ENCODE data around the gene IGIP. TPM values are rescaled to one million over a fixed set of nuclear protein-coding genes. Genes with fewer than 3 reads are reported as not detected.
"Not testable (repeated sequence)": the region's sequence is repeated elsewhere in the genome, so short reads cannot be mapped to it uniquely, and the experiment has no call there.

The IGIP gene
- total RNA-seq, 1 donor from 2014 or later: 3.4 TPM

- DNase-seq (ENCODE audit: low read depth in 2 of 2): no peak
Observed at GRCh38 chr5:140140435-140140834, 14.7 kb downstream of the IGIP start.

- no peak for DNase-seq (ENCODE audit: low read depth in 2 of 2)
Observed at GRCh38 chr5:140141241-140141640, 15.5 kb downstream of the IGIP start.

- no peak for DNase-seq (ENCODE audit: low read depth in 2 of 2)
Observed at GRCh38 chr5:140142246-140142645, 16.5 kb downstream of the IGIP start.

DNA sequence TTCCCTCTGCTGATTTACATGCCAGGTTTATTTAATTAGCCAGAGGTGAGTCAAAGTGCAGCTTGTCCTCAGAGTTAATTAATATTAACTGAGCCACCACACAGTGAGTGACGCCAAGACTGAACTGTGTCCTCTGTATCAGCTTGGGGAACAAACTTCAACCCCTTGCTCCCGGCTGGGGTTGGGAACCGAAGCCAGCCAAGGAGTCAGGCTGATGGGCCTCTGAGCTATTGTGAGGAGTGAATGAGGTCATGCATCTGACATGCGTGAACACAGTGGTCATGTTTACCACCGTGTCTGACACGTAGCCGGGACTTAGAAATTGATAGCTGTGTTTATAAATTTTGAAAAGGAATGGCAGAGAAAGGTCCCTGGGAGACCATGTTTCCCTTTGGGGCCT is 17.1 kb downstream of the IGIP start:
- no peak for DNase-seq (ENCODE audit: low read depth in 2 of 2)

- no peak for DNase-seq (ENCODE audit: low read depth in 2 of 2)
Observed at GRCh38 chr5:140143521-140144258, 18.0 kb downstream of the IGIP start.

- no peak for DNase-seq (ENCODE audit: low read depth in 2 of 2)
Observed at GRCh38 chr5:140145256-140145655, 19.5 kb downstream of the IGIP start.

DNA sequence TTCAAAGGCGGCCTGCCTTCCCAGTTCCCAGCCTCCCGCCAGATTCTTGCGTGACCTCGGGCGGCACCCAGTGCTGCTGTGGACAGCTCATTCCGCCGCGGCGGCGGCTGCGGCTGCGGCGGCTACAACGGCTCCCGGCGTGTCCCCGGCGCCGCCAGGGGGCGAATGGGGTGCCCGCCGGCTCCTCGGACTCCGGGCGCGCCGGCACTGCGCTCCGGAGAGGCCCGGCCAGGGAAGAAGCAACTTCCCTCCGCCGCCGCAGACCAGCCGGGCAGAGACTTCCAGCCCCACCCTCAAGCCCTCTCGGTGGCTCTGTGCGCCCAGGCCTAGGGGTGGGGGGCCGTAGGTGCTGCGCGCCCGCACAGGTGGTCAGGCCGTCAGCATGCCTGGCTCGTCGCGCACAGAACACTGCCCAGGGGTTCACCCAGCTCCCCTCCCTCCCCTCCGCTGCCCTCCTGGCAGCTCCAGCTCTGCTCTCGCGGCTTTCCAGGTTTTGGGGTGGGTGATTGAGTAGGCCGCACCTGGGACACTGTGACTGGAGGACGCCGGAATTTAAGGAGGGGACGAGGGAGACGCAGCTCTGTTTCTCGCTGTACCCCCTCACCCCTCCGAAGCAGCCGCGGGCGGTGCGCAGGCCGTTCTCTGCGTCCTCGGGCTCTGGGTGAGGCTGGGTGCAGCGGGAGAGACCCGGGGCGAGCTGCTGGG is 20.2 kb downstream of the IGIP start:
- peak; percentile 67 to 75 for DNase-seq (ENCODE audit: low read depth in 2 of 2)

DNA sequence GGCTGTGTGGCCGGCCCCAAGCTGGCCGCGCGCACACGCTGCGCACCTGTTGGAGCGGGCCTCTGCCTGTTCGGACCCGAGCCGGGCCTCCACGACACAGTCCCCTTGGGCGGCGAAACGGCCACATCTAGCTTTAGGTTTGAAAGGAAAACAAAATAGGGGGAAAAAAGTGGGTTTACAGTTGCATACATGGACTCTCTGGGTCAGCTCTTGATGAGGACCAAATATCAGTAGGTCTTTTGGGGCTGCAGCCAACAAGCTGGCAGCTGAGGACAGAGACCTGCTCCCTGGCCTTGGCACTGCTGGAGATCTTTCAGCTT is 20.7 kb downstream of the IGIP start:
- DNase-seq (ENCODE audit: low read depth in 2 of 2): no peak

- no peak for DNase-seq (ENCODE audit: low read depth in 2 of 2)
Observed at GRCh38 chr5:140147460-140147859, 21.7 kb downstream of the IGIP start.

GRCh38 chr5:140148508-140148907 is 22.8 kb downstream of the IGIP start:
- DNase-seq (ENCODE audit: low read depth in 2 of 2): no peak

GRCh38 chr5:140150201-140150600 is 24.5 kb downstream of the IGIP start:
- no peak for DNase-seq (ENCODE audit: low read depth in 2 of 2)

DNA sequence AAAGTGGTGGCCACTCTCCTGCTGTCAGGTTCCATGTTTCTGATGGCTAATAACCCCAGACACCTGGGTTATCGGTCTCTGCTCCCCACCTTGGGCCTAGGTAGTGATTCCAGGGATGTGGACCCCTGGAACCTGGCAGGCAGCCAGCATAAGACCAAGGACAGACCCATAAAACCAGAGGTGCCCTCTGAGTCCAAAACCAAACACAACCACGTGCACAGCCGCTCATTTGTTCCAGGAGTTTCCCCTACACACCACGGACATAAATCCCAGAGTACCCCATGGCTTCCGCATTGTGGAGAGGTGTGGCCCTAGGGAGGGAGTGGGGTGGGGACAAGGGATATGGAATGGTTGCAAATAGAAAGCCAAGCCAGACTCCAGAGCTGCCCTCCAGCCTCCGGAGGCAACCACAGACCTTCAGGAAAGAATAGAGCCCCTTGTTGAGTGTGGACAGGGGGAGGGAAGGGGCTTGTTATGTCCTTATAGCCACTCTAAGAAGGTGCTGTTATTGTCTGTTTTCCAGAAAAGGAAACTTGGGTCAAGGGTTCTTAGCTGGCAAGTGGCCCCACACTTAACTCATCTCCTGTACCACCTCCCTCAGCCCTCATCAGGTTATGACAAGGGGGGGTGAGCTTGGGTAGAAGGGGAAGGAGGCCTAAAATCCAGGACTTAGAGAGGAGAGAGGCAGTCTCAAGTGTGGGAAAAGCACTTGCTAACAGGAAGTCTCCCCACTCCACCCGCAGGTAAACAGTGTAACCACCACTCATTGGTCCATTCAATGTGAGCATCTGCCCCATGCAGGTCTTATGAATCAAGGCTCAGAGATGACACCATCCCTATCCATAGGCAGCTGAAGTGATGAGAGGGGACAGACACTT is 25.6 kb downstream of the IGIP start:
- DNase-seq (ENCODE audit: low read depth in 2 of 2): no peak

DNA sequence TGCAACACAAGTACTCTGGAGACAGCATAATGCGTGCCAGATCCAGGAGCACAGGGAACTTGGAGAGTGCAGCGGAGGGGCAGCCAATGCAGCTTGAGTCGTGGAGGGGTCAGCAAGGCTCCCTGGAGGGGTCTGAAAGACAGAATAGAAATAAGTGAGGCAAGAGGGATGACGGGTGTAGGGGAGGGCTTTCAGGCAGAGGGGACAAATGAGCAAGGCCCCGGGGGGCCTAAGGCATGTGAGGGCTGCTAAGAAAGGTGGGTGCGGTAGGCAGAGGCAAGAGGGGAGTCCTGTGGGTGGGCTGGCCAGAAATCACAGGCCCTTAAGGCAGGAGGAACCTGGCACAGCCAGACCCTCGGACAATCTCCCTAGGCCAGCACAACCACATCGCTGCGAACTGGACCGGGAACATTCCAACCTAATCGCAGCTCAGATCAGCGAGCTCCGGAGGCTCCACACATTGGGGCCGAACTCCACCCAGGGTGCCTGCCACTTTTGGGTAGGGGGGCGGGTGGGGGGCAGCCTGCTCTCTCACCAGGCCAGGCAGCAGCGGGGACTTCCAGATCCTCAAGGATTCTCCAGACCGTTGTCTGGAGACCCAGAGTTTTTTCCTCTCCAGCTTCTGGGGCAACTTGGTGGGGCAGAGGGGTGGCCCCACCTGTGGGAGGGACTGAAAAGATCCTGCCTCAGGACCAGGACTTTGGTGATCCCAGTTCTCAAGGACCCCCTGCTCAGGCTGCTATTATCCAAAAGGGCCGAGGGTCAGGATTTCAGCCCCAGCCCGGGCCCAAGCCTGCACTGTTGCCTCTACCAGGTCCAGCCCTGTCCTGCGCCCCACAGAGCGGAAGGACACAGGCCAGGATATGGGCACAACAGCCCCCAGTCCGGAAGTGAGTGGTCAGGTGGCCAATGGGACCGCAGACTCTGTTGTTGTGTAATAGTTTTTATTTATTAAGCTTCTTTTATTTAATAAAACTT is 26.6 kb downstream of the IGIP start:
- DNase-seq (ENCODE audit: low read depth in 2 of 2): no peak

GRCh38 chr5:140153255-140153654 is 27.5 kb downstream of the IGIP start:
- DNase-seq (ENCODE audit: low read depth in 2 of 2): no peak

GRCh38 chr5:140153905-140154304 is 28.2 kb downstream of the IGIP start:
- no peak for DNase-seq (ENCODE audit: low read depth in 2 of 2)

GRCh38 chr5:140154710-140155381 is 29.1 kb downstream of the IGIP start:
- DNase-seq (ENCODE audit: low read depth in 2 of 2): not testable (repeated sequence)

DNA sequence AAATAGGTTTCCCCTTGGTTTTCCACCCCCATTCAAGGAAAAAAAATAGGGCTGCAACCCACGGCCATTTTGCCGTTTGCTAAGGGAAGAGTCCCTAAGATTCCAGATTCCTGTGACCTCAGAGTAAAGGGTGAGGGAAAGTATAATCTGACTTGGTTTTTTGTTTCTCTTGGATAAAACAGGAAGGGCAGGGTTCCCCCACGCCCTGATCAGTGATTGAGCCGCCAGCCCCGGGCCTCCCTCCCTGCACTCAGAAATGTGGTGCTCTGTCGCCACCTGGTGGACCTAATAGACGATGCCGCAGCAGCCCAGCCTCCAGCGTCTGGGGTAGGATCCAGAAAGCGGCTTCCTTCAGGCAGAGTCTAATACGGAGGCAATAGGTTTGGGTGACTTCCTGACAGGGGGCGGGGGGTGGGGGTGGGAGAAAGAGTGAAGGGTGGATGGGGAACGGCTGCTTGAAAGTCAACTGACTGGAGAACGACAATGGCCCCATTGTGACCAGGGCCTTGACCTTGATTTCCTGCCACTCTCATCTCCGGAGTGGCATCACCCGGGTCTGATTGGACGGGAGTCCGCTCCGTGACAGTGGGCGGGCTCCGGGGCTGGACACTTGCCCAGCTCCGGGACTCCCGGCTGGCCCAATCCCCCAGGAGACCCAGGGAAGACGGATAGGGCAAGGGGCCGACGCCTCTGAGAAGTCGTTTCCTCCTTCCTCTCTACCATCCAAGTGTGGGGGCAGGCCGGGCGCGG is 31.5 kb downstream of the IGIP start:
- peak; percentile 75 to 83 for DNase-seq (ENCODE audit: low read depth in 2 of 2)

DNA sequence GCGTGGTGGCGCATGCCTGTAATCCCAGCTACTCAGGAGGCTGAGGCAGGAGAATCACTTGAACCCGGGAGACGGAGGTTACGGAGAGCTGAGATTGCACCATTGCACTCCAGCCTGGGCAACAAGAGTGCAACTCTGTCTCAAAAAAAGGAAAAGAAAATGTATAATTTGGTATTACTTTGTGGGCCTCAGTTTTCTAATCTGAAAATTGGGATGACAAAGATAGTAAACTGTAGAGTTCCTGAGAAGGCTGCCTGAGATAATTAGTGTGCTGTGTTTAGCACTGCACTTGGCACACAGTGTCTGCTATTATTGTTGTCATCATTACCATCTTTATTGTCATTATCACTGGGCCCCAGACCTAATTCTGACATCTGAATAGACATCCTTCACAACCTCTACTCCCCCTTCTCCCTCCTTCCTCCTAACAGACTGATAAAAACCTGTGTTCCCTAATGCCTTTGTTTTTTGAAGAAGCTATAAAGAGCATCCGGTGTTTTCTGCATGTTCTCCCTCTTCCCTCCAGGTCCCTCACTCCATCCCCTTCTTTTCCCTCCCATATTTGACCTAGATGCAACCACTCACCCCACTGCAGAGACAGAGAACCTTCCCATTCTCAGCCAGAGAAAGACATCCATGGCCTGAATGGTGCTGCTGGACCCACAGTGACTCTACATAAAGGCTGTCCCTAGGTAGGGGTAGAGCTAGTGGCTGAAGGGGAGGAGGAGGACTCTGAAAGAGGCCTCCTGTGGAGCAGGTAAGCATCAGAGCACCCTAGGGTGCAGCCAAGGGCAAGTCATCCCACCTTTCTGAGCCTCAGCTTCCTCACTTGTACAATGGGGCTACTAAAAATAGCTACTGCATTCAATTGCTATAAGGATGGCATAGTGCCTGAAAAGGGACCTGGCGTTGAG is 33.5 kb downstream of the IGIP start:
- DNase-seq (ENCODE audit: low read depth in 2 of 2): no peak

DNA sequence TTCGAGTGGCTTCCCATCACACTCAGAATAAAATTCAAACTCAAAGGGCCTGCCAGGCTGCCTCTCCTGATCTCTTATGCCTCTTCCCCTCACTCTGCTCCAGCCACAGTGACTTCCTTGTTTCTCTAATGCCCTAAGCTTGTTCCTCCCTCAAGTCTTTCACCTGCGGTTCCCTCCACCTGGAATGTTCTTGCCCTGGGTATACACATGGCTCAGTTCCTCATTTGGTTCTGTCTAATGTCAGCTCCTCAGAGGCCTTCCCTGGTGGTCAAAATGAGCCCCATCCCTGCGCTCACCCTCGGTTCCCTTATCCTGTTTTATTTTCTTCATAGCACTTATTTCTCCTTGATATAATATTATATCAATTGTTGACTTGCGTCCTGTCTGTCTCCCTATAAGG is 36.5 kb downstream of the IGIP start:
- DNase-seq (ENCODE audit: low read depth in 2 of 2): no peak

Measured in lung microvascular endothelial cell (primary cell).